SK-N-SH treated with all-trans-retinoic acid at 6 μM for 48 hours (cell line): ENCODE data around the gene HINT1.

Experiments
- OSR1 ChIP-seq: fragments of 250-450 bp; sonication (Bioruptor Pico); IDR thresholded peaks from 2 replicates; pipeline ENCODE4 v1.8.0; 2022; ENCODE audit warnings: moderate library complexity, mild to moderate bottlenecking, inconsistent platforms
- RARB ChIP-seq: fragments of 250-450 bp; sonication (Bioruptor Pico); IDR thresholded peaks from 2 replicates; pipeline ENCODE4 v1.8.0; 2021; ENCODE audit warnings: mild to moderate bottlenecking, moderate library complexity

DNA sequence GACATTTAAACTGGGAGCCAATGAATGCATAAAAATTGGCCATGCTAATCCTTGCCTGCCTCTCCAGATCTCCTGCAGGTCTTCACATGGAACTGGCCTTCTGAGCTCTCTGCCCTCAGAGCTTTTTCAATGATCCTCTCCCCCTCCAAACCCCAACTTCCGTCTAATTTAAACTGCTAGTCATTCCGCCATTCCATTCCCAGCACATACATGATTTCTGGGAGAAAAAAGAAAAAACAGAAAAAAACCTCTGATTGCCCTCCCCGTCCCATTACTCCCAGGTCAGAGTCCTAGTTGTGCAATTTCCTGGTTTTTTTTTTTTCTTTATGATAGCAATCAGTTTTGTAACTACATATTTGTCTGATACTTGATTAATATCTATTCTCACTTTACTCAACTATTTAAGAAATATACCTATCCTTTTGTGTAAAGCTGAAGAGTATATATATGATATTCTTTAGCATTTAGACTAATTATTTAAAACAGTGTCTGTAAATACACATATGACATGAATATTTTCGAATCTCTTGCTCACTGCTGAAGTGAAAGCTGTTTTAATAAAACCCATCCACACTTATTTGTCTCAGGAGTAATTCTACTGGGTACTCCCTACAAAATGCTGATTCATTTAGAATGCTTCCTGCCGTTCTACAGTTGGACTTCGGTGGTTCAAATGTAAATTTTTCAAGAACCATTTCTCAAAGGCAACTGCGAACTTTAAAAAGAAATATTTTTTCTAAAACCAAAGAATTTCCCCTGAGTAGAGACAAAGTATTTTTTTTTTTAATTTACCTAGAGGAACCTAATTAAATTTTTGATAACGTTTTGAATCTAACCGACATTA is 1.6 kb downstream of the HINT1 start:
- TF ChIP-seq RARB (CRISPR knock-in tag) (no peak), OSR1 (no peak)
